ENCODE results near the gene C2orf76.
A peak's percentile ranks its signal among the peaks of the same experiment; 100 is the strongest.

GRCh38 chr2:119264781-119265692 is 101.6 kb downstream of the C2orf76 start:
- TF ChIP-seq CTCF (conservative IDR thresholded peaks at IDR 0.05; ENCODE audit: low read depth, low read length), result peak; percentile 85
- TF ChIP-seq EZH2 (IDR thresholded peaks at IDR 0.05; ENCODE audit: low read length, unreplicated experiment), result no peak
- no peak for TF ChIP-seq EZH2phosphoT487 (IDR thresholded peaks at IDR 0.05; ENCODE audit: borderline replicate concordance, low read length)

All from PC-3 (cell line).